ES-I3 (cell line): ENCODE measurements around the gene KLHDC4.

ENCODE experiments used
- H3K36me3 ChIP-seq: 2 replicates; pipeline ENCODE4 v1.6.1; 2013; ENCODE audit warnings: mild to moderate bottlenecking, low read length, control low read depth, moderate library complexity; ENCODE audit not compliant: insufficient read depth
- H3K4me1 ChIP-seq: 2 replicates; pipeline ENCODE4 v1.6.1; 2013; ENCODE audit warnings: mild to moderate bottlenecking, control low read depth, low read length; ENCODE audit not compliant: insufficient read depth
- H3K9ac ChIP-seq: 2 replicates; pipeline ENCODE4 v1.6.1; 2013; ENCODE audit warnings: low read depth, mild to moderate bottlenecking, low read length, moderate library complexity
- H3K9me3 ChIP-seq: 2 replicates; pipeline ENCODE4 v1.6.1; 2013; ENCODE audit warnings: mild to moderate bottlenecking, low read length, moderate library complexity; ENCODE audit not compliant: control insufficient read depth, insufficient read depth

KLHDC4 gene

DNA sequence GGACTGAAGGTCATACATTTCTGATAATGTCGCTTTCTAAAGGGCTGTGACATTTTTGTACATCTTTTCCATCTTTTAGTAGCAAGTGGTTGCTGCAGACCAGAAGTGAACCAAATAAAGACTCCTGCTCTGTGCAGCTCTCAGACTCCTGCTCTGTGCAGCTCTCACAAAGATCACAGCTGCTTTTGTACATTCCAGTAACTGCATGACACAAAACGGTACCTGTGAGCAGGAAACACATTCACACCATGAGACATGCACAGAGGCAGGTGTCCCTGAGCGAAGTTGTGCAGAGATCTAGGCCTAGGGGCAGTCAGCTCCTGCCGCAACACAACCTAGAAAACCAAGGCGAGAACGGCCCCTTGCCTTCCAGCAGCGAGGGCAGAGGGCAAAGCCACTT, 67.5 kb downstream of the KLHDC4 start:
- H3K4me1 ChIP-seq, result no peaks in the 10 kb centered on the region
- peaks cover 8% of the 10 kb centered on the region for H3K36me3 ChIP-seq
- no peak overlapping the region for H3K9ac ChIP-seq
- H3K9me3 ChIP-seq, result no peaks in the 10 kb centered on the region

DNA sequence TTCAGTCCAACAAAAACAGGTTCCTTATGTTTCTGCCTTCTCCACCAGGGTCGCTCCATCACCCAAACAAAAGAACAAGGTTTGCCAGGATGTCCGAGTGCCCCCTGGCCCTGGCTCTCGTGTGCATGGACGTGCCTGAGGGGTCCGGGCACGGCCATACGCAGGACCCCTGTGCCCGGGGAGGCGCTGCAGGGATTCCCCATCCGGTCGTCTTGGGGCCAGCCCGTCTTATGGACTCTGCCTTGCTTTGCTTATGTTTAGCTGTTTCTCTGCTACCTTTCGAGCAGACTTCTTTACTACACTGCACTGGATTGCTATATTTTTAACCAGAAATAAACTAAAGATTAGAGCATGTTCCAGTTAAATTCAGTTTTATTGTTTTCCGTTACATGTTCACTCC, 68.0 kb downstream of the KLHDC4 start:
- Histone ChIP-seq H3K9ac (no peak overlapping the region), H3K36me3 (peaks cover 8% of the 10 kb centered on the region), H3K4me1 (no peaks in the 10 kb centered on the region), H3K9me3 (no peaks in the 10 kb centered on the region)

DNA sequence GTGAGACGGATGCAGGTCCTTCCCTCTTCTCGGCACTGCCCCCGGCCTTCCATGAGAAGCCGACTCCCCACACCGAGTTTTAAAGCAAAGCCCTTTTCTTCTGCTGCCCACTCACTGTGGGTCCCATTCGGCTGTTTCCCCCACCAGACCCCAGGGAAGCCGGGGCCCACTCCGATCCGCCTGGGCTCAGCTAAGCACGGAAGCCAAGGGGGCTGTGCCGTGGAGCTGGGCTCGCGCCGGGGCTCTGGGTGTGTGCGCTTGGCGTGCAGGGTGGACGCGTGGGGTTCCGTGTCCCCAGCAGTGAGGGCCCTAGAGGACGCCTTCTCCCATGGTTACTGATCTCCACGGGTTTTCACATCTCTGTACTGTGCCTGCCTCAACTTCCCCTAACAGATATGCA, 68.5 kb downstream of the KLHDC4 start:
- H3K9me3 ChIP-seq, result no peaks in the 10 kb centered on the region
- H3K36me3 ChIP-seq, result peaks cover 4% of the 10 kb centered on the region; the same call in 1 of the 2 replicates
- H3K4me1 ChIP-seq, result no peaks in the 10 kb centered on the region
- no peak overlapping the region for H3K9ac ChIP-seq

DNA sequence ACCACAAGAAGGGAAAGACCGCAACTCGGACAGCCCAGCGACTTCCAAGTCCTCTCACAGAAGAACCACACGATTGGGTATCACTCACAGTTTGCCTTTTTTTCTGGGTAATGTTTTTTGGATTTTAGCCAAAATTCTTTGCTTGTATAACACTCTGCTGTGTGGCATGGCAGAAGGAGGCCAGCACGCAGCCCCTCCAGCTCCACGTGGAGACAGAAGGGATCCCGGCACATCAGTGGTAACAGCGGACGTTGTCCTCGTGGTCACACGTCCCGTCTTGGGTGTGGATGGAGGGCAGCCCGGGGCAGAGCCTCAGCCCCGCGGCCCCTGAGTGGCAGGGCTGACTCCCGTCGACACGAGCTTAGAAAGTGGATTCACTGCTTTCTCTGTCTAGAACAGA, 69.1 kb downstream of the KLHDC4 start:
- Histone ChIP-seq H3K9me3 (no peaks in the 10 kb centered on the region), H3K9ac (no peak overlapping the region), H3K4me1 (no peaks in the 10 kb centered on the region)

DNA sequence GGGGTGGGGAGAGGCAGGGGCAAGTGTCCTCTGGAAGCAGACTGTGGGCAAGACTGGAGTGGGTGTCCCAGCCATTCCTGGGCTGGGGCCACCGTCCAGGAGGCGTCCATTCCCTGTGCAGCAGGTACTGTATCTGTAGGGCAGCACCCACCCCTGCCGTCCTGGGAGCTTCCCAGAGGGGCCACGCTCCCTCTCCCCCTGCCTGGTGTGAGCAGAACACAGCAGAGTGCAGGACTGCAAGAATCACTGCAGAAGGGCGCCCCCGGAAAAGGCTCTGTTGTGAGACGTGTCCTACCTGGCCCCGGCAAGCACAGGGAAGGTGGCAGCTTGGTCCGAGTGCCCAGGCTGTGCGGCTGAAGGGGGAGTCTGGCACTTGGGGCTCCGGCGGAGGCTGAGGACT, 70.3 kb downstream of the KLHDC4 start:
- H3K9ac ChIP-seq, result no peak overlapping the region
- no peaks in the 10 kb centered on the region for H3K4me1 ChIP-seq
- peaks cover 4% of the 10 kb centered on the region; the same call in 1 of the 2 replicates for H3K36me3 ChIP-seq
- H3K9me3 ChIP-seq, result no peaks in the 10 kb centered on the region

More for the DNA sequence above, 69.1 kb downstream of the KLHDC4 start:
- H3K36me3 ChIP-seq, result peaks cover 4% of the 10 kb centered on the region; the same call in 1 of the 2 replicates

DNA sequence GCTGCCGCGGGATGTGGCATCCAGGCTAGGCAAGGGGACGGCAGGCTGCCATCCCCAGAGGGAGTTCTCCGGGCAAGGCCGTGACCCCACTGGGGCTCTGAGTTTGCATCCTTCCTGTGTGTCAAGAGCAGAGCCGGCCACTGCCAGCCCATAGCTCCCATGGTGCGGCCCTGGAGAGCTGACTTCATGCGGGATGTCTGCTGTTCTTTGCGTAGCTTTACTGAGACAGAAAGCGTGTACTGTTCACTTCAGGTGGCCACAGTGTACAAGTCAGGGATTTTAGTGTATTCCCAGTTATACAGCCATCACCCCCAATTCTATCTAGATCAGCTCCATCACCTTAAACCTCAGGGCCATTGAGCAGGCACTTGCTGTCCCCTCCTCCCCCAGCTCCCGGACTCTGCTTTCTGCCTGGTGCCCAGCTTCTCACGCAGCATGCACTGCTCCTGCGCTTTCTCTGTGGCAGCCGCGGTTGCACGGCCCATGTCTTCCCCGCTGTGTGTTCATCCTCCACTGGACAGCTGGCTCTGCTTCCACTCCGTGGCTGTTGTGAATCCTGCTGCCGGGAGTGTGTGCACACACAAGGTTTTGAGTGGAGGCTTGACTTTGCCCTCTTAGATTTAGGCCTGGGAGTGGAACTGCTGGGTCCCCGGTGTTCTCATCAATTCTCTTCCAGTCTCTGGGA, 71.2 kb downstream of the KLHDC4 start:
- Histone ChIP-seq H3K4me1 (no peaks in the 10 kb centered on the region), H3K9ac (no peak overlapping the region), H3K36me3 (no peaks in the 10 kb centered on the region; the same call in 1 of the 2 replicates), H3K9me3 (no peaks in the 10 kb centered on the region)

DNA sequence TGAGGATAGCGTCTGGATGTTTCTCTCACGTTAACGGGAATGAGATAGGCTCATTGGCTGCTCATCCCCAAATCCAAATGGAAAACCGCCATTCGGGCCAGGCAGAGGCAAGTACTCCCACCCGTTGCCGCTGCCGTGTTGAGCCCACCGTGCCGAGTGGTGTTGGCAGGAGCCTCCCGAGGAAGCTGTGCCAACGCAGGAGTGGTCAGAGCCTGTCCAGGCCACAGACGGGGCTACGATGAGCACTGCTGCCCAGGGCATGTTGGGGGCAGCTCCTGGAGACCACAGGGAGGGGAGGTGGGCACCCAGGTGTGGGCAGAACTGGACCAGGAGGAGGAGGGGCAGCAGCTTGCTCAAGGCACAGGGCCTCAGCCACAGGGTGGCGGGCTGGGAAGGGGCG, 72.0 kb downstream of the KLHDC4 start:
- Histone ChIP-seq H3K9ac (no peak overlapping the region), H3K9me3 (no peaks in the 10 kb centered on the region), H3K36me3 (no peaks in the 10 kb centered on the region; the same call in 1 of the 2 replicates), H3K4me1 (no peaks in the 10 kb centered on the region)

DNA sequence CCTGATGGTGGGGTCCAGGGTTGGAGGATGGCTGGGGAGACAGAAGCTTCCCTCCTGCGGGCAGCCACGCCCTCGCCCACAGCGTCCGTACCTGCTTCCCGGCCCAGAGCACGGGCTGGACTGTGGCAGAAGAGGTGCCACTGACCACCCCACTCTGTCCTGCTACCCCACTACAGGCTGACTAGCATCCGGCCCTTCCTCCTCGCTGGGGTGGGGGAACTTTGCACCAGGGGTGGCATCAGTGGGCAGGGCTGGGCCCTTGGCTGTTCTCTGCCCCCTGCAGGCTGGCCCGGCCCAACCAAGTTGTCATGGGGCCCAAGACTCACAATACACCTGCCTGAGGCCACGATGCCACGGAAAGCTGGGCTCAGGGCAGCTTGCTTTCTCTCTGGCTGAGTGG, 73.0 kb downstream of the KLHDC4 start:
- H3K36me3 ChIP-seq, result no peaks in the 10 kb centered on the region; the same call in 1 of the 2 replicates
- no peak overlapping the region for H3K9ac ChIP-seq
- no peaks in the 10 kb centered on the region for H3K9me3 ChIP-seq
- H3K4me1 ChIP-seq, result no peaks in the 10 kb centered on the region

DNA sequence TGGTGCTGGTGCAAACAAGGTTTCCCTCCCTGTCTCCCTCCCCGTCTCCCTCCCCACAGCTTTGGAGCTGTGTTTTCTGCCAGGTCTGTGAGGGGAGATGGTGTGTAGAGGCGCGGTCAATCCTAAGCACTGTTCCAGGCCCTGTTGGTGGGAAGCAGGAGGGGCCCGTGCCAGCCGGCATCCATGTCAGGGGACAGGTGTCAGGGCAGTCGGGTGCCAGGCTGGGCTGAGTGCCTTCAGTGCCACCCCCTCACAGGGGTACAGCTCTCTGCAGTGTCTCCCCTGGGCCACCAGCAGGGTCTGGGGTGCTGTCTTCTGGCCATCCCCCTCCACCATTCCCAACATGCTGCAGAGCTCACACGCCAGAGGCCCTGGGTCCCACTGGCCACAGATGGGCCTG, 73.6 kb downstream of the KLHDC4 start:
- no peak overlapping the region for H3K9ac ChIP-seq
- H3K4me1 ChIP-seq, result no peaks in the 10 kb centered on the region
- H3K36me3 ChIP-seq, result no peaks in the 10 kb centered on the region; the same call in 1 of the 2 replicates
- no peaks in the 10 kb centered on the region for H3K9me3 ChIP-seq

DNA sequence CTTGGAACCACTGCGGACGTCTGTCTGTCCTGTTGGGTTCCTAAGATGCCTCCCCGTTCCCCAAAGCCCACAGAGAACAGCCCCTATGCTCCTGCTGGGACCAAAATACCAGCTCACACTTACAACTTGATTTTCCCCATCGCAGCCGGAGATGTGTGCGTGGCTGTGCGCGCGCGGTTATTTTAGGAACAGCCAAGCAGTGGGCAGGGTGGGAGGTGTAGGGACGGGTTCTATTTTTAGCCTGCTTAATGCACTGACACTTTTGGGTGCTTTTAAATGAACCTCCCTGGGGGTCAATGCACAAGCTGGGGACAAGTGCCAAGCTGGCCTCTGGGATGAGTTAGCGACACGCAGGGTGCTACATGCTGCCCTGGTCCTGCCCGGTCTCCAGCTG, 74.1 kb downstream of the KLHDC4 start:
- Histone ChIP-seq H3K9ac (no peak overlapping the region), H3K9me3 (no peaks in the 10 kb centered on the region), H3K4me1 (no peaks in the 10 kb centered on the region), H3K36me3 (no peaks in the 10 kb centered on the region; the same call in 1 of the 2 replicates)

DNA sequence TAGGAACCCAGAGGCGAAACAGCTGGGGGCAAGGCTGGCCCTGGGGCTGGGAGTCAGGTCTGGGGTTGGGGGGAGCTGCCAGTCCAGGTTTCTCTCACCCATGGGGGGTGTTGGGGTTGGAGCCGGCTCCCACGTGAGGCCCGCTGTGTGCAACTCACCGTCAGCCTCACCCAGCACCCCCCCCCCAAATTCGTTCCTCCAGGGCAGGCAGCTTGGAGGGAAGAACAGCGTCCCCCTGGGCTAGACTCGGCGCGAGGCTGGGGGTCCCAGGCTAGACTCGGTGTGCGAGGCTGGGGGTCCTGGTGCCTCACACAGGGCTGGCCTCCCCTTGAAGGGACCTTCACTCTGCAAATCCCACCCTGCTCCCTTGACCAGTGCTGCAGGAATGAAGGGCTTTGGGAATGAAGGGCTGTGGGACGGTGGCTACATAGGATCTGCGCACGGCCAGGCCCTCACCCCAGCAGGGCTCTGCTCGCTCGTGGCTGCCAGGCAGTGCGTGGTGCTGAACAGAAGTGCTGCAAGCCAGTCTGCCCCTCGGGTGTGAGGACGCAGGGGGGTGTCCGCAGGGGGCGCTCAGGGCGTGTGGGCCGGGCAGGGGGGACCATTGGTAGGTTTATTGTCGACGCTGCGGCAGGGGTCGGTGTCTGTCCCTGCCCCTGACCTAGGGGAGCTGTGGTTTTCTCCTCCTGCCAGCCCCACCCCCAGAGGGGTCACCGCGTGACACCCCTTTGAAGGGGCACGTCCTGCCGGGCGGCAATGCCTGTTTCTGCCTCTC, 74.7 kb downstream of the KLHDC4 start:
- no peak overlapping the region for H3K9ac ChIP-seq
- no peaks in the 10 kb centered on the region; the same call in 1 of the 2 replicates for H3K36me3 ChIP-seq
- no peaks in the 10 kb centered on the region for H3K4me1 ChIP-seq
- H3K9me3 ChIP-seq, result no peaks in the 10 kb centered on the region

DNA sequence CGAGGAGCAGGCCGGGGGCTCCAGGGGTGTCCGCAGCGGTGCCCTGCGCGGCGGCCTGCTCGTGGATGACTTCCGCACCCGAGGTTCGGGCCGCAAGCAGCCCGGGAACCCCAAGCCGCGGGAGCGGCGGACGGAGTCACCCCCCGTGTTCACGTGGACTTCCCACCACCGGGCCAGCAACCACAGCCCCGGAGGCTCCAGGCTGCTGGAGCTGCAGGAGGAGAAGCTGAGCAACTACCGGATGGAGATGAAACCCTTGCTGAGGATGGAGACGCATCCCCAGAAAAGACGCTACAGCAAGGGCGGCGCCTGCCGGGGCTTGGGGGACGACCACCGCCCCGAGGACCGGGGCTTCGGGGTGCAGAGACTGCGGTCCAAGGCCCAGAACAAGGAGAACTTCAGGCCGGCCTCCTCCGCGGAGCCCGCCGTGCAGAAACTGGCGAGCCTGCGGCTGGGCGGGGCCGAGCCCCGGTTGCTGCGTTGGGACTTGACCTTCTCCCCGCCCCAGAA, 75.8 kb downstream of the KLHDC4 start:
- H3K9me3 ChIP-seq, result no peaks in the 10 kb centered on the region
- no peak overlapping the region for H3K9ac ChIP-seq
- H3K36me3 ChIP-seq, result no peaks in the 10 kb centered on the region
- H3K4me1 ChIP-seq, result no peaks in the 10 kb centered on the region

DNA sequence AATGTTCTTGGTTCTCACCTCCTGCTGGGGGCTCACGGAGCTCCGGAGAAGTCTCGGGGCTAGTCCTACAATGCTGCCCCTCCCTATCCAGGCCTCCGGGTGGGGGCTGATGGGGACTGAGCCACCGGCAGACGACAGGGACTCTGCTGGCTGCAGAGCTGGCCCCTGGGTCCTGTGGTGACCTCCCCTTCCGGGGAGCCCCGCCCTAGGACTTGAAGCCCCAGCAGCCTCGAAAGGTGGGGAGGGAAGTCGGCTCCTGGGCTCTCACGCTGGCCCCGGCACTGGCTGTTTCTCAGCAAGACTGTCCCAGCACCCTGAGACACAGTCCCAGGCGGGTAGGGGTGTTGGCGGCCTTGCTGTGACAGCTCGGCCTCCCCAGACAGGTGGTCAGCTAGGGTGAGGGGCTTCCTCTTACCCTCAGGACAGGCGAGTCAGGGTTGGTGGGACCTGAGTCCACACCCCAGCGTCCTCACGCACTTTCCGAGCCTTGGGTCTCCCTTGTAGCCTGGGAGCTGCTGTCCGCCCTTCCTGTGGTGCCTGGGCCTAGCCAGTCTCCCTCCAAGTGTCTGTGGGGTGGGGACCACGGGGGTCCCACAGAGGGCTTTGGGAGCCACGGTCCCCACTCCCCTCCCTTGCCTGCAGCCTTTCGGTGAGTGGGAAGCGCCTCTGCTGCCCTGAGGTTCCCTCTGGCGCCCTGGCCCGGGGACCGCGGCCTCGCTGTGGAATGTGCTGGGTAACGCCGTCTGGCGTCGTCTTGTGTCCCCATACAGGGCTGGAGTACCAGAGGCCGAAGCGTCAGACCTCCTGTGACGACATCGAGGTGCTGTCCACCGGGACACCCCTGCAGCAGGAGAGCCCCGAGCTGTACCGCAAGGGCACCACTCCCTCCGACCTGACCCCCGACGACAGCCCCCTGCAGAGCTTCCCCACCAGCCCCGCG, 76.6 kb downstream of the KLHDC4 start:
- no peaks in the 10 kb centered on the region for H3K4me1 ChIP-seq
- no peaks in the 10 kb centered on the region for H3K9me3 ChIP-seq
- H3K9ac ChIP-seq, result no peak overlapping the region
- H3K36me3 ChIP-seq, result no peaks in the 10 kb centered on the region

DNA sequence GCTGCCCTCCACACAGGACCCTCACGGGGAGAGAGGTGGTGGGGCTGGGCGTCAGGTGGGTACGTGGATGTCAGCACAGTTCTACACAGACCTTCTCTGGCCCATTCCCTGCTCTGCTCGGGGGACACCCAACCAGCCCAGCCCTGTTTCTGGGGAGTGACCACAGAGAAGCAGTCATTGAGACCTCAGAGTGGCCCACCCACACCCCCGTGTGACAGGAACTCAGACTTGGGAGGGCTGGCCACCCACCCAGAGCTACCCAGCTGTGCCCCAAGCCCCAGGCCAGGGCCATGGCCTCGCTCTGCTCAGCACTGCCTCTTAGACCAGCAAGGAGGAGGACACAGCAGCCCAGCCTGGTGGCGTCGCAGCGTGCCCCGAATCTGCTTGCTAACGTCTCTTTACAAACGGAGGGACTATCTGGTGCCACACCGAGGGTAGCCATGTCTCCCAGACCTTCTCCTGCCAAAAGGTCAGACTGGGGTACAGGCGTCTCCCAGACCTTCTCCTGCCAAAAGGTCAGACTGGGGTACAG, 77.7 kb downstream of the KLHDC4 start:
- Histone ChIP-seq H3K4me1 (no peaks in the 10 kb centered on the region), H3K9me3 (no peaks in the 10 kb centered on the region), H3K36me3 (no peaks in the 10 kb centered on the region), H3K9ac (no peak overlapping the region)
